A673 (cell line): Measurements from ENCODE around the gene ATP6V1D. TPM values are rescaled to one million over a fixed set of nuclear protein-coding genes. Genes with fewer than 3 reads are reported as not detected.

Experiments used
- BruUV-seq: library from RNA; stranded (reverse); fragments of 400-500 nt; replicated peaks from 2 replicates; lab custom pipeline; 2021; lab: Mats Ljungman, UMichigan
- CTCF ChIA-PET: fragments of 300-600 bp; sonication (Branson Sonifier 250); formaldehyde crosslinking; loops from one replicate; lab custom pipeline; 2022; ENCODE audit warnings: antibody characterized with exemption; lab: Charles Lee
- POLR2A ChIA-PET: fragments of 300-600 bp; sonication (Branson Sonifier 250); formaldehyde crosslinking; loops from one replicate; lab custom pipeline; 2022; ENCODE audit warnings: antibody characterized with exemption; ENCODE audit not compliant: low non-redundant PET; lab: Charles Lee
- DNase-seq: peaks from one replicate; pipeline ENCODE4 v3.0.0-alpha.2; 2015; ENCODE audit warnings: low spot score
- H3K27ac ChIP-seq: fragments of 200-600 bp; sonication (generic); 2 replicates; pipeline ENCODE4 v1.5.1; 2016; ENCODE audit warnings: mixed run types, low read depth, mild to moderate bottlenecking, mixed read lengths, antibody characterized with exemption, low read length; ENCODE audit not compliant: poor library complexity, severe bottlenecking
- H3K27me3 ChIP-seq: fragments of 200-600 bp; sonication (generic); replicated peaks from 2 replicates; pipeline ENCODE4 v1.6.1; 2017; ENCODE audit warnings: mixed run types, low read depth, mild to moderate bottlenecking, mixed read lengths, antibody characterized with exemption, low read length; ENCODE audit not compliant: insufficient read depth, poor library complexity
- H3K36me3 ChIP-seq: fragments of 200-600 bp; sonication (generic); 2 replicates; pipeline ENCODE4 v1.6.1; 2016; ENCODE audit warnings: mixed run types, mild to moderate bottlenecking, mixed read lengths, antibody characterized with exemption, low read length; ENCODE audit not compliant: insufficient read depth, poor library complexity, severe bottlenecking
- H3K4me1 ChIP-seq: fragments of 200-600 bp; sonication (generic); 2 replicates; pipeline ENCODE4 v1.6.1; 2017; ENCODE audit warnings: mixed run types, mild to moderate bottlenecking, mixed read lengths, antibody characterized with exemption, low read length; ENCODE audit not compliant: insufficient read depth, poor library complexity, severe bottlenecking
- H3K4me3 ChIP-seq: fragments of 200-600 bp; sonication (generic); 2 replicates; pipeline ENCODE4 v1.5.1; 2016; ENCODE audit warnings: low read depth, mixed run types, mild to moderate bottlenecking, mixed read lengths, low read length; ENCODE audit not compliant: poor library complexity, severe bottlenecking
- H3K9me3 ChIP-seq: fragments of 200-600 bp; sonication (generic); 2 replicates; pipeline ENCODE4 v1.6.1; 2016; ENCODE audit warnings: mixed run types, low read depth, mild to moderate bottlenecking, mixed read lengths, antibody characterized with exemption, low read length; ENCODE audit not compliant: poor library complexity, severe bottlenecking
- EZH2 ChIP-seq: fragments of 200-600 bp; sonication (generic); IDR thresholded peaks from 2 replicates; pipeline ENCODE4 v1.6.1; 2017; ENCODE audit warnings: borderline replicate concordance, low read depth, mild to moderate bottlenecking, mixed read lengths, antibody characterized with exemption, low read length; ENCODE audit not compliant: poor library complexity, severe bottlenecking
- intact Hi-C: fragments of 100-400 bp; cut with micrococcal nuclease; formaldehyde crosslinking; loops from one replicate; pipeline ENCODE4 v1.10.0; 2022; ENCODE audit not compliant: unreplicated experiment
- total RNA-seq: library from RNA; stranded (reverse); gene quantifications from 2 replicates; pipeline ENCODE4 v1.2.3, GENCODE V29; 2021
- TF ChIP-seq, protein P1 (sequence below): fragments of 300-800, 200-600 bp; sonication (generic); conservative IDR thresholded peaks from 2 replicates; pipeline ENCODE4 v1.5.1; 2017; ENCODE audit warnings: low read depth, mild to moderate bottlenecking, antibody characterized with exemption, low read length, moderate library complexity, mixed read lengths

The ATP6V1D gene
- total RNA-seq, 1 experiment from 2014 or later = 122 TPM

GRCh38 chr14:67392800-67393199 is 33.2 kb upstream of the ATP6V1D start:
- no peak for DNase-seq
- no TSS peak for BruUV-seq
- no peak overlapping the region for H3K27ac ChIP-seq
- no peaks in the 10 kb centered on the region for H3K4me1 ChIP-seq
- no peaks in the 10 kb centered on the region for H3K36me3 ChIP-seq
- H3K4me3 ChIP-seq = no peak overlapping the region
- ChIA-PET CTCF (no interaction called here), POLR2A (no interaction called here)
- no peaks in the 10 kb centered on the region for H3K27me3 ChIP-seq
- intact Hi-C loops = no loop called here
- no peak for TF ChIP-seq EZH2
- TF ChIP-seq, protein P1, sequence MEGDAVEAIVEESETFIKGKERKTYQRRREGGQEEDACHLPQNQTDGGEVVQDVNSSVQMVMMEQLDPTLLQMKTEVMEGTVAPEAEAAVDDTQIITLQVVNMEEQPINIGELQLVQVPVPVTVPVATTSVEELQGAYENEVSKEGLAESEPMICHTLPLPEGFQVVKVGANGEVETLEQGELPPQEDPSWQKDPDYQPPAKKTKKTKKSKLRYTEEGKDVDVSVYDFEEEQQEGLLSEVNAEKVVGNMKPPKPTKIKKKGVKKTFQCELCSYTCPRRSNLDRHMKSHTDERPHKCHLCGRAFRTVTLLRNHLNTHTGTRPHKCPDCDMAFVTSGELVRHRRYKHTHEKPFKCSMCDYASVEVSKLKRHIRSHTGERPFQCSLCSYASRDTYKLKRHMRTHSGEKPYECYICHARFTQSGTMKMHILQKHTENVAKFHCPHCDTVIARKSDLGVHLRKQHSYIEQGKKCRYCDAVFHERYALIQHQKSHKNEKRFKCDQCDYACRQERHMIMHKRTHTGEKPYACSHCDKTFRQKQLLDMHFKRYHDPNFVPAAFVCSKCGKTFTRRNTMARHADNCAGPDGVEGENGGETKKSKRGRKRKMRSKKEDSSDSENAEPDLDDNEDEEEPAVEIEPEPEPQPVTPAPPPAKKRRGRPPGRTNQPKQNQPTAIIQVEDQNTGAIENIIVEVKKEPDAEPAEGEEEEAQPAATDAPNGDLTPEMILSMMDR = no peak
- H3K9me3 ChIP-seq = no peaks in the 10 kb centered on the region

GRCh38 chr14:67392123-67392522 is 32.5 kb upstream of the ATP6V1D start:
- DNase-seq = no peak
- ChIA-PET CTCF (no interaction called here), POLR2A (no interaction called here)
- Histone ChIP-seq H3K36me3 (no peaks in the 10 kb centered on the region), H3K4me1 (no peaks in the 10 kb centered on the region), H3K9me3 (no peaks in the 10 kb centered on the region), H3K27ac (no peak overlapping the region), H3K4me3 (no peak overlapping the region), H3K27me3 (no peaks in the 10 kb centered on the region)
- TF ChIP-seq, protein P1 = no peak
- no peak for TF ChIP-seq EZH2
- intact Hi-C loops = no loop called here
- no TSS peak for BruUV-seq

DNA sequence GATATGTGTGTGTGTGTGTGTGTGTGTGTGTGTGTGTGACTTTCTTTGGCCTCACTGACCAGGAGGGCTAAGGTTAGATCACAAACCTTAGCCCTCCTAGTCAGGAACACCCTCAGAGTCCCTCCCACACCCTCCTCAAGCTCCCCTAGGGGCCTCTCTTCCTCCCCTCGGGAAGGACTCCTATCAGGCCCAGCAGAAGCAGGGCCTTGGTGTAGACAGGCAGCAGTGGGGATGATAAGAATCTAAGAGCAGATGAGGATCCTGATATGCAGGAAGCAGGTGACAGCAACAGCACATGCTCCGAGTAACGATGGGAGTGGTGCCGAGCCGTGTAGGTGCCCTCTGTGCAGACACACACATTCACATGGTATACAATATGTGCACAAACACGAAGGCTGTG is 31.7 kb upstream of the ATP6V1D start:
- POLR2A ChIA-PET = no interaction called here
- no TSS peak for BruUV-seq

More for the DNA sequence above, 31.7 kb upstream of the ATP6V1D start:
- CTCF ChIA-PET = no interaction called here
- intact Hi-C loops = no loop called here
- TF ChIP-seq EZH2 = no peak
- TF ChIP-seq, protein P1 = no peak
- Histone ChIP-seq H3K36me3 (peaks cover 7% of the 10 kb centered on the region), H3K4me3 (no peak overlapping the region), H3K27me3 (no peaks in the 10 kb centered on the region), H3K27ac (no peak overlapping the region), H3K9me3 (no peaks in the 10 kb centered on the region), H3K4me1 (no peaks in the 10 kb centered on the region)
- no peak for DNase-seq
